ENCODE results near the gene TRAPPC2B.
A peak's percentile ranks its signal among the peaks of the same experiment; 100 is the strongest.

TRAPPC2B gene

DNA sequence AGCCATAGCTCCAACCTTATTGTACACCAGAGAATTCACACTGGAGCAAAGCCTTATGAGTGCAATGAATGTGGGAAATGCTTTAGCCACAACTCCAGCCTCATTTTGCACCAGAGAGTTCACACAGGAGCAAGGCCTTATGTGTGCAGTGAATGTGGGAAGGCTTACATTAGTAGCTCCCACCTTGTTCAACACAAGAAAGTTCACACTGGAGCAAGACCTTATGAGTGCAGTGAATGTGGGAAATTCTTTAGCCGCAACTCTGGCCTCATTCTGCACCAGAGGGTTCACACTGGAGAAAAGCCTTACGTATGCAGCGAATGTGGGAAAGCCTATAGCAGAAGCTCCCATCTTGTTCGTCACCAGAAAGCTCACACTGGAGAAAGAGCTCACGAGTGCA lies 5.9 kb upstream of the TRAPPC2B start:
- Histone ChIP-seq H3K27me3 (ENCODE audit: low read depth, low read length) (no peaks in the 10 kb centered on the region), H3K36me3 (replicated peaks; ENCODE audit: low read depth, low read length) (peaks cover 50% of the 10 kb centered on the region), H2AFZ (ENCODE audit: low read depth, low read length) (no peak overlapping the region), H3K4me3 (ENCODE audit: low read length) (no peak overlapping the region), H3K4me1 (ENCODE audit: low read length) (peaks cover 6% of the 10 kb centered on the region), H3K9ac (ENCODE audit: low read length) (no peak overlapping the region), H4K20me1 (ENCODE audit: insufficient read depth, low read length) (no peaks in the 10 kb centered on the region; the same call in 1 of the 2 replicates), H3K79me2 (ENCODE audit: low read length) (peaks cover 20% of the 10 kb centered on the region), H3K27ac (ENCODE audit: low read length) (no peak overlapping the region), H3K9me3 (ENCODE audit: insufficient read depth, low read length) (no peaks in the 10 kb centered on the region), H3K4me2 (ENCODE audit: low read length) (no peak overlapping the region)
- no peak for TF ChIP-seq CTCF (IDR thresholded peaks at IDR 0.05; ENCODE audit: low read depth, low read length)
- no peak for TF ChIP-seq EZH2phosphoT487 (IDR thresholded peaks at IDR 0.05; ENCODE audit: low read depth)

GRCh38 chr19:57359300-57359699 lies 4.1 kb upstream of the TRAPPC2B start:
- Histone ChIP-seq H3K4me2 (ENCODE audit: low read length) (no peak overlapping the region), H3K9ac (ENCODE audit: low read length) (no peak overlapping the region), H4K20me1 (ENCODE audit: insufficient read depth, low read length) (no peaks in the 10 kb centered on the region), H3K9me3 (ENCODE audit: insufficient read depth, low read length) (no peaks in the 10 kb centered on the region), H3K36me3 (replicated peaks; ENCODE audit: low read depth, low read length) (peaks cover 49% of the 10 kb centered on the region), H3K4me3 (ENCODE audit: low read length) (no peak overlapping the region), H2AFZ (ENCODE audit: low read depth, low read length) (no peak overlapping the region), H3K27me3 (ENCODE audit: low read depth, low read length) (no peaks in the 10 kb centered on the region), H3K27ac (ENCODE audit: low read length) (no peak overlapping the region), H3K4me1 (ENCODE audit: low read length) (peaks cover 9% of the 10 kb centered on the region), H3K79me2 (ENCODE audit: low read length) (peaks cover 15% of the 10 kb centered on the region)
- no peak for TF ChIP-seq EZH2phosphoT487 (IDR thresholded peaks at IDR 0.05; ENCODE audit: low read depth)
- no peak for TF ChIP-seq CTCF (IDR thresholded peaks at IDR 0.05; ENCODE audit: low read depth, low read length)

- TF ChIP-seq CTCF (IDR thresholded peaks at IDR 0.05; ENCODE audit: low read depth, low read length) (no peak), EZH2phosphoT487 (IDR thresholded peaks at IDR 0.05; ENCODE audit: low read depth) (no peak)
- no peaks in the 10 kb centered on the region for H4K20me1 ChIP-seq (ENCODE audit: insufficient read depth, low read length)
- no peaks in the 10 kb centered on the region for H3K9me3 ChIP-seq (ENCODE audit: insufficient read depth, low read length)
- no peak overlapping the region; the same call in 1 of the 2 replicates for H2AFZ ChIP-seq (ENCODE audit: low read depth, low read length)
- H3K4me1 ChIP-seq (ENCODE audit: low read length) = peaks cover 12% of the 10 kb centered on the region
- H3K4me3 ChIP-seq (ENCODE audit: low read length) = peak overlapping the region; percentile 80
- H3K36me3 ChIP-seq (replicated peaks; ENCODE audit: low read depth, low read length) = peaks cover 22% of the 10 kb centered on the region
- H3K4me2 ChIP-seq (ENCODE audit: low read length) = peak overlapping the region; percentile 88
- H3K27ac ChIP-seq (ENCODE audit: low read length) = peak overlapping the region; percentile 55; the same call in 1 of the 2 replicates
- H3K9ac ChIP-seq (ENCODE audit: low read length) = peak overlapping the region; percentile 76
- H3K27me3 ChIP-seq (ENCODE audit: low read depth, low read length) = no peaks in the 10 kb centered on the region
- peaks cover 21% of the 10 kb centered on the region for H3K79me2 ChIP-seq (ENCODE audit: low read length)
These were observed 932 bp upstream of the TRAPPC2B start for GRCh38 chr19:57362419-57362818.

GRCh38 chr19:57363688-57364181 lies 384 bp downstream of the TRAPPC2B start:
- TF ChIP-seq CTCF (IDR thresholded peaks at IDR 0.05; ENCODE audit: low read depth, low read length) (no peak), EZH2phosphoT487 (IDR thresholded peaks at IDR 0.05; ENCODE audit: low read depth) (no peak)
- no peaks in the 10 kb centered on the region for H3K27me3 ChIP-seq (ENCODE audit: low read depth, low read length)
- no peaks in the 10 kb centered on the region for H4K20me1 ChIP-seq (ENCODE audit: insufficient read depth, low read length)
- H3K79me2 ChIP-seq (ENCODE audit: low read length) = peaks cover 19% of the 10 kb centered on the region
- H2AFZ ChIP-seq (ENCODE audit: low read depth, low read length) = no peak overlapping the region
- peak overlapping the region; percentile 80 for H3K4me3 ChIP-seq (ENCODE audit: low read length)
- H3K27ac ChIP-seq (ENCODE audit: low read length) = peak overlapping the region; percentile 36
- H3K9me3 ChIP-seq (ENCODE audit: insufficient read depth, low read length) = no peaks in the 10 kb centered on the region
- peak overlapping the region; percentile 89 for H3K4me2 ChIP-seq (ENCODE audit: low read length)
- peak overlapping the region; percentile 80 for H3K9ac ChIP-seq (ENCODE audit: low read length)
- H3K4me1 ChIP-seq (ENCODE audit: low read length) = peaks cover 12% of the 10 kb centered on the region
- H3K36me3 ChIP-seq (replicated peaks; ENCODE audit: low read depth, low read length) = peaks cover 10% of the 10 kb centered on the region

Measured in OCI-LY3 (cell line).